Gastroesophageal sphincter (tissue), 4 donors: ENCODE data around the gene PTK6. TPM values are rescaled to one million over a fixed set of nuclear protein-coding genes. Genes with fewer than 3 reads are reported as not detected.

Experiments used
- ATAC-seq: fragments of 150-250 bp; one replicate; pipeline ENCODE4 v1.9.1; 2016; ENCODE audit warnings: mild to moderate bottlenecking, moderate library complexity
- H3K27ac ChIP-seq, 4 donors: fragments of 200-600 bp; sonication (generic) in 3 of 4; 1 replicate in 3 of 4; 2 replicates in 1 of 4; pipeline ENCODE4 v1.5.1; 2016 to 2019
- H3K27me3 ChIP-seq: fragments of 200-600 bp; sonication (generic); one replicate; pipeline ENCODE4 v1.5.1; 2019
- H3K36me3 ChIP-seq, 2 donors: fragments of 200-600 bp; sonication (generic); one replicate each; pipeline ENCODE4 v1.5.1; 2019; ENCODE audit warnings: control low read depth in 1 of 2
- H3K4me1 ChIP-seq, 3 donors: fragments of 200-600 bp; sonication (generic); 1 replicate in 2 of 3; 2 replicates in 1 of 3; pipeline ENCODE4 v1.5.1; 2016 to 2019; ENCODE audit warnings: control low read depth in 2 of 3
- H3K4me3 ChIP-seq, 2 donors: fragments of 200-600 bp; sonication (generic); one replicate each; pipeline ENCODE4 v1.5.1; 2019; ENCODE audit warnings: mild to moderate bottlenecking in 1 of 2, moderate library complexity in 1 of 2
- H3K9me3 ChIP-seq, 3 donors: fragments of 200-600 bp; sonication (generic); one replicate each; pipeline ENCODE4 v1.5.1; 2017 to 2019; ENCODE audit warnings: control low read depth in 2 of 3
- EP300 ChIP-seq: sonication (generic); formaldehyde crosslinking; IDR thresholded peaks from one replicate; pipeline ENCODE4 v1.6.1; 2017; ENCODE audit warnings: antibody characterized with exemption, mild to moderate bottlenecking
- POLR2A ChIP-seq, 2 donors: fragments of 450-650 bp; IDR thresholded peaks; one replicate each; pipeline ENCODE4 v1.6.1; 2017; ENCODE audit warnings: antibody characterized with exemption in 2 of 2, mild to moderate bottlenecking in 2 of 2, moderate library complexity in 1 of 2
- POLR2AphosphoS5 ChIP-seq: sonication (generic); formaldehyde crosslinking; IDR thresholded peaks from one replicate; pipeline ENCODE4 v1.6.1; 2017; ENCODE audit warnings: antibody characterized with exemption
- WGBS, 2 donors: methylation state at CpG; one replicate each; pipeline ENCODE4 v1.1.5; 2018; ENCODE audit warnings: low coverage in 1 of 2; 5-methylcytosine and 5-hydroxymethylcytosine counted together
- total RNA-seq, 4 donors: library from RNA; depleted of rRNA; stranded (reverse); fragments of >200 nt; gene quantifications; one replicate each; pipeline ENCODE4 v1.1.0, GENCODE V29; 2016
- TF ChIP-seq, protein P1 (sequence below), 4 experiments: fragments of 200-600 bp in 2 of 4; fragments of 450-650 bp in 2 of 4; sonication (generic) in 1 of 4; IDR thresholded peaks; one replicate each; pipeline ENCODE4 v1.5.1; 2017 to 2019; ENCODE audit warnings: antibody characterized with exemption in 4 of 4, mild to moderate bottlenecking in 2 of 4, moderate library complexity in 2 of 4

The PTK6 gene
- total RNA-seq, 4 donors from 2014 or later = 0.13 to 2.1 (median 0.42) TPM; not detected in 1

DNA sequence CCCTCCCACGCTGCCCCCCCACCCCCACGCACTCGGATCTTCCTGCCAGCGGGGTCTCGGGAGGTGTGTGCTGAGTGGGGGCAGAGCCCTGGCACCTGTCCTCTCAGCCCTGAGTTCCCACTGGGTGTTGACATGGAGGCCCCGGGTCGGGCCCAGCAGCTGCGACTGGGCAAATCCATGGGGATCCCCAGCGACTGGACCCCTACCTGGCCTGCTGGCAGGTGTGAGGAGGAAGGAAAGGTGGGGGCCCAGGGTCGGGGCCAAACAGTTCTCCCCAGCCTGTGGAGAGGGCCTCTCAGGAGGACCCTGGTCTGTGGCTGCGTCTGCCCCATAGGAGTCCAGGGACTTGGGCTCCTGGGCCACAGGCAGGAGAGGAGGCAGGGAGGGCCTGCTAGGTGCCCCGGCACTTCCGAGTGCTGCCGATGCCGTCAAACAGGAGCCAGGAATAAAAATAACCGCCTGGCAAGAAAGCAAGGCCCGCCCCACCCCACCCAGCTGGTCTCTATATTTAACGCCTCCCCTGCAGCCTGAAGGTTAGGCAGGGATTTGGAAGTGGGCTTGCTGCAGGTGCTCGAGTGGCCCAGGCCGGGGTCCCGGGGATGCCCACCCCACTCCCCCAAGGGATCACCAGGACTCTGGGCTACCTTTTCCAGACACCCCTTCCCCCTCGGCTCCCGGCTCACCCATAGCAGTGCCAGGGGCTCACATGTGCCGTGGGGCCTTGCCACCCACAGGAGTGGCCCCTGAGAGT lies 36.9 kb downstream of the PTK6 start:
- peaks cover 0 to 48% (median 12%) of the 10 kb centered on the region in 3 donors for H3K4me1 ChIP-seq

GRCh38 chr20:63499338-63499969 lies 37.7 kb downstream of the PTK6 start:
- no peak for TF ChIP-seq POLR2A (IDR thresholded peaks at IDR 0.05)
- TF ChIP-seq, protein P1, sequence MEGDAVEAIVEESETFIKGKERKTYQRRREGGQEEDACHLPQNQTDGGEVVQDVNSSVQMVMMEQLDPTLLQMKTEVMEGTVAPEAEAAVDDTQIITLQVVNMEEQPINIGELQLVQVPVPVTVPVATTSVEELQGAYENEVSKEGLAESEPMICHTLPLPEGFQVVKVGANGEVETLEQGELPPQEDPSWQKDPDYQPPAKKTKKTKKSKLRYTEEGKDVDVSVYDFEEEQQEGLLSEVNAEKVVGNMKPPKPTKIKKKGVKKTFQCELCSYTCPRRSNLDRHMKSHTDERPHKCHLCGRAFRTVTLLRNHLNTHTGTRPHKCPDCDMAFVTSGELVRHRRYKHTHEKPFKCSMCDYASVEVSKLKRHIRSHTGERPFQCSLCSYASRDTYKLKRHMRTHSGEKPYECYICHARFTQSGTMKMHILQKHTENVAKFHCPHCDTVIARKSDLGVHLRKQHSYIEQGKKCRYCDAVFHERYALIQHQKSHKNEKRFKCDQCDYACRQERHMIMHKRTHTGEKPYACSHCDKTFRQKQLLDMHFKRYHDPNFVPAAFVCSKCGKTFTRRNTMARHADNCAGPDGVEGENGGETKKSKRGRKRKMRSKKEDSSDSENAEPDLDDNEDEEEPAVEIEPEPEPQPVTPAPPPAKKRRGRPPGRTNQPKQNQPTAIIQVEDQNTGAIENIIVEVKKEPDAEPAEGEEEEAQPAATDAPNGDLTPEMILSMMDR (IDR thresholded peaks at IDR 0.05) = no peak
- TF ChIP-seq POLR2AphosphoS5 = no peak
- TF ChIP-seq EP300 = no peak
- peaks cover 0 to 48% (median 12%) of the 10 kb centered on the region in 3 donors for H3K4me1 ChIP-seq
- H3K27ac ChIP-seq = no peak overlapping the region
- peaks cover 0 to 5% (median 0%) of the 10 kb centered on the region in 3 donors for H3K9me3 ChIP-seq
- peak overlapping the region; percentile 10 to 55 for H3K4me3 ChIP-seq
- peaks cover 92% of the 10 kb centered on the region for H3K27me3 ChIP-seq
- peak; percentile 6 for ATAC-seq
- no CpG with 5 or more reads among the region's 48 CpGs for WGBS, 2 donors
- H3K36me3 ChIP-seq = no peaks in the 10 kb centered on the region

More for the DNA sequence above, 36.9 kb downstream of the PTK6 start:
- Histone ChIP-seq H3K27me3 (peaks cover 92% of the 10 kb centered on the region), H3K4me3 (no peak overlapping the region), H3K9me3 (peaks cover 0 to 14% (median 0%) of the 10 kb centered on the region in 3 donors), H3K36me3 (no peaks in the 10 kb centered on the region), H3K27ac (no peak overlapping the region)
- 100% methylated on average over 1 of the region's 24 CpGs; no CpG with 5 or more reads in 1 of the 2 donors for WGBS, 2 donors
- no peak for ATAC-seq
- TF ChIP-seq EP300 (no peak), POLR2A (IDR thresholded peaks at IDR 0.05) (no peak), POLR2AphosphoS5 (no peak)
- TF ChIP-seq, protein P1 (IDR thresholded peaks at IDR 0.05) = no peak

- peak within 1 kb of the TSS; percentile 10 to 55 for H3K4me3 ChIP-seq
- peak; percentile 27 for ATAC-seq
- TF ChIP-seq, protein P1 (IDR thresholded peaks at IDR 0.05) = peak in 2 of 4 experiments; percentile 19 to 34
- TF ChIP-seq POLR2AphosphoS5 = no peak
- no peak within 1 kb of the TSS for H3K27ac ChIP-seq
- peaks cover 0 to under 1% (median 0%) of the 10 kb centered on the region in 3 donors for H3K9me3 ChIP-seq
- H3K4me1 ChIP-seq = peaks cover 0 to 48% (median 12%) of the 10 kb centered on the region in 3 donors
- no peaks in the 10 kb centered on the region for H3K36me3 ChIP-seq
- no CpG with 5 or more reads among the region's 58 CpGs for WGBS, 2 donors
- H3K27me3 ChIP-seq = peaks cover 91% of the 10 kb centered on the region
Observed at GRCh38 chr20:63498960-63499337, 38.2 kb downstream of the PTK6 start, which contains the start of gene EEF1A2. TSS of gene EEF1A2 (minus strand) at chr20:63499083. CDS start at chr20:63497763, 1,320 bp downstream.

DNA sequence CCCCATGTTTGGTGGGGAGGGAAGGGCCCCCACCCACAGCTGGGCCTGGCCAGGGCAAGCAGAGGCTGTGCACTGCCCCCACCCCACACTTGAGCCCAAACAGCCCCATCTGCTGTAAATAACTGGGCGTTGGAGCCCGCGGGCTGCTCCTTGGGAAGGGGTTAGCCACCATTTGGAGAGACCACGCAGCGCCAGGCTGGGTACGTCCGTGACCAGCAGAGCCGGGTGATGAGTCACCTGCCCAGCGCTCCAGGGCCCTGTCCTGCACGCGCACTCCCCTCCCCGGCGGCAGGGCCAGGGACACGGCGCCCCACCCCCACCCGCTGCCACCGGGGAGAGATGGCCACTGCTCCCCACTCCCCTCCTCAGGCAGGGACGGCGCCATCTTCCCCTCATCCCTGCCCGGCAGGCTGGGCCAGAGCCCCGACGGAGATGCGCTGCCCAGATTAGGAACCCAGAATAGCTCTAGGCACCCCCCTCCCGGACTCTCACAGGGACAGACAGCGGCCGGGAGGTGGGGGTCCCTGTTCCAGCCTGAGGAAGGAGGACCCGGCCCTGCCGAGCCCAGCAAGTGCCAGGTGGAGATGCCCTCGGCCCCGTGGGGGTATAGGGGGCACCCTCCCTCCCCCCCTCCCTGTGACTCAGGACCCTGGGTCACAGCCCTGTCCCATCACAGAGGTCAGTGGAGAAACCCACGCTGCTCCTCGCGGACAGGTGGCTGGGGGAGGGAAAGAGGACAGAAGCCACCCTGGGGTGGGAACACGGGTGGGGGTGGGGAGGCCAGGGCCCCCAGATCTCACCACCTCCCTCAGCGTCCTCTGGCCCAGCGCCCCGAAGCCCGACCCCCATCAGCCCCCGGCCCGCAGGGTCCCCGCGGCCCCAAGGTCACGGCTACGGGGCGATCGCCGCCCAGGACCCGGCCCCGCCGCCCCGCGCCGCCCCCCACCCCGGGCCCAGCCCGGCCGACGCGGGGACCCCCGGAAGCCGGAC lies 38.9 kb downstream of the PTK6 start:
- H3K4me1 ChIP-seq = peaks cover 0 to 48% (median 12%) of the 10 kb centered on the region in 3 donors
- no CpG with 5 or more reads among the region's 60 CpGs for WGBS, 2 donors
- peaks cover 89% of the 10 kb centered on the region for H3K27me3 ChIP-seq
- H3K4me3 ChIP-seq = peak overlapping the region in 1 of 2 donors; percentile 55
- H3K27ac ChIP-seq = no peak overlapping the region
- no peaks in the 10 kb centered on the region for H3K9me3 ChIP-seq
- TF ChIP-seq POLR2AphosphoS5 = no peak
- no peaks in the 10 kb centered on the region for H3K36me3 ChIP-seq
- peak; percentile 29 for ATAC-seq
